ENCODE data around the gene RELCH. TPM values are rescaled to one million over a fixed set of nuclear protein-coding genes. Genes with fewer than 3 reads are reported as not detected.

The RELCH gene
- total and polyA plus RNA-seq, 2 of the 13 experiments (the other 11 are each of a cell fraction or from before 2014, with no cell fraction given): 5.6 to 31.7 TPM

DNA sequence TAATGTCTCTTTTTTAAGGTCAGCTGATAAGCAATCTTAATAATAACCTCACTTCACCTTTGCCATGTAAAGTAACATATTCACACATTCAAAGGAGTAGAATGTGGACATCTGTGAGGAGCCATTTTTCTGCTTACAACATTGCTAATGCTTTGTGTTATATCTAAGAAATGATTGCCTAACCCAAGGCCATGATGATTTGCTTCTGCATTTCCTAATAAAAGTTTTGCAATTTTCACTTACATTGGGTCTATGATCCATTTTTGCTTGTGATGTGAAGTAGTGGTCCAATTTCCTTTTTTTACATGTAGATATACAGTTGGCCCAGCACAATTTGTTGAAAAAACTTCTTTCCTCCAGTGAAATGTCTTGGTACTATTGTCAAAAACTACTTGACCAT is 22.0 kb downstream of the RELCH start:
- in situ Hi-C loops (cut with HindIII; ENCODE audit: extremely low pct_ligation_motif_present, low pct_unique_long_range_greater_than_20kb): no loop called here
- no peak overlapping the region for H3K27ac ChIP-seq (ENCODE audit: extremely low read length, insufficient read depth, low read length)
- H2AFZ ChIP-seq (ENCODE audit: low read length): no peak overlapping the region
- H3K4me3 ChIP-seq (replicated peaks in 1 of 3; ENCODE audit: insufficient read depth in 1 of 3, low read depth in 2 of 3, low read length in 3 of 3): no peak overlapping the region
- no peak for TF ChIP-seq WIZ (CRISPR knock-in tag; IDR thresholded peaks at IDR 0.05)
- no peak for TF ChIP-seq ZNF138 (CRISPR knock-in tag; IDR thresholded peaks at IDR 0.05; ENCODE audit: low read depth)
- ChIA-PET CTCF (ENCODE audit: low intra/inter-chr PET ratio, low total read pairs) (no interaction called here), POLR2A (no interaction called here)
- H4K20me1 ChIP-seq (ENCODE audit: insufficient read depth, low read length): no peaks in the 10 kb centered on the region
- peaks cover 14% of the 10 kb centered on the region for H3K9me3 ChIP-seq (ENCODE audit: low read length)
- H3K4me1 ChIP-seq (ENCODE audit: insufficient read depth, low read length): 0 out of 2 replicates have a peak, but pooled peaks cover 5% of the 10 kb centered on the region
- peaks cover 53% of the 10 kb centered on the region for H3K79me2 ChIP-seq (ENCODE audit: insufficient read depth, low read length)
- DNase-seq (ENCODE audit: low spot score) (no peak), FAIRE-seq (no peak), ATAC-seq (no peak)
- H3K4me2 ChIP-seq (ENCODE audit: low read depth, low read length): no peak overlapping the region
- intact Hi-C loops (cut with micrococcal nuclease; ENCODE audit: unreplicated experiment): no loop called here
- no peak overlapping the region for H3K9ac ChIP-seq (ENCODE audit: insufficient read depth, low read depth, low read length)
- H3K36me3 ChIP-seq (replicated peaks in 1 of 2; ENCODE audit: control insufficient read depth in 1 of 2, insufficient read depth in 2 of 2, low read length in 2 of 2): peaks cover 3 to 11% of the 10 kb centered on the region in 2 experiments
- BruUV-seq (replicated peaks): no TSS peak
- no peaks in the 10 kb centered on the region for H3K27me3 ChIP-seq (ENCODE audit: control insufficient read depth in 1 of 2, insufficient read depth in 2 of 2, low read length in 2 of 2)

DNA sequence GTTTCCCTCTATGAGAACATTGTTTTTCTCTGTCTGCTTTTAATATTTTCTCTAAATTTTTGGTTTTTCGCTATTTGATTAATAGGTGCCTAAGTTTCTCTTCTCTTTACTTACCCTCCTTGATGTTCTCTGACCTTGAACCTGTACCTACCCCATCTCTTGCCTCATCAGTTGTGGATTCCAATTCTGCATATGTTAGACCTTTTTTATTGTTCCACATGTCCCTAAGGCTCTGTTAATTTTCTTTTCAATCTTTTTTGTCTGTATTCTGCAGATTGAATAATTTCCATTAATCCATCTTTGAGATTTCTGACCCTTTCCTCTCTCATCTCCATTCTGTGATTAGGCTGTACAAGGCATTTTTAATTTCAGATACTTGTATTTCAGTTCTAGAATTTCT is 23.1 kb downstream of the RELCH start:
- DNase-seq (ENCODE audit: low spot score): no peak
- CTCF ChIA-PET (ENCODE audit: low intra/inter-chr PET ratio, low total read pairs): no interaction called here
- no peak for ATAC-seq
- BruUV-seq (replicated peaks): no TSS peak
- FAIRE-seq: no peak
- no peaks in the 10 kb centered on the region for H4K20me1 ChIP-seq (ENCODE audit: insufficient read depth, low read length)
- H3K4me1 ChIP-seq (ENCODE audit: insufficient read depth, low read length): 0 out of 2 replicates have a peak, but pooled peaks cover 5% of the 10 kb centered on the region
- in situ Hi-C loops (cut with HindIII; ENCODE audit: extremely low pct_ligation_motif_present, low pct_unique_long_range_greater_than_20kb): no loop called here
- no peak overlapping the region for H2AFZ ChIP-seq (ENCODE audit: low read length)
- POLR2A ChIA-PET: no interaction called here
- no peaks in the 10 kb centered on the region for H3K27me3 ChIP-seq (ENCODE audit: control insufficient read depth in 1 of 2, insufficient read depth in 2 of 2, low read length in 2 of 2)
- H3K9me3 ChIP-seq (ENCODE audit: low read length): peaks cover 14% of the 10 kb centered on the region
- 97% methylated on average over 1 of the region's 1 CpG for WGBS (ENCODE audit: low lambda C conversion rate)
- H3K9ac ChIP-seq (ENCODE audit: insufficient read depth, low read depth, low read length): no peak overlapping the region
- H3K79me2 ChIP-seq (ENCODE audit: insufficient read depth, low read length): peaks cover 45% of the 10 kb centered on the region
- no peak overlapping the region for H3K4me3 ChIP-seq (replicated peaks in 1 of 3; ENCODE audit: insufficient read depth in 1 of 3, low read depth in 2 of 3, low read length in 3 of 3)
- H3K4me2 ChIP-seq (ENCODE audit: low read depth, low read length): no peak overlapping the region
- TF ChIP-seq KDM6A (CRISPR knock-in tag; IDR thresholded peaks at IDR 0.05; ENCODE audit: low read depth) (no peak), ZNF7 (CRISPR knock-in tag; IDR thresholded peaks at IDR 0.05) (peak; percentile 52; the same call in 1 of the 2 replicates)
- intact Hi-C loops (cut with micrococcal nuclease; ENCODE audit: unreplicated experiment): no loop called here
- peaks cover 8 to 20% of the 10 kb centered on the region in 2 experiments for H3K36me3 ChIP-seq (replicated peaks in 1 of 2; ENCODE audit: control insufficient read depth in 1 of 2, insufficient read depth in 2 of 2, low read length in 2 of 2)
- H3K27ac ChIP-seq (ENCODE audit: extremely low read length, insufficient read depth, low read length): no peak overlapping the region
